HEK293 (cell line): Measurements from ENCODE around the gene INO80C.

Source experiments
- CTCF ChIA-PET: fragments of 350-600 bp; formaldehyde crosslinking; extraction: SDS; loops from one replicate; lab custom pipeline; 2021; ENCODE audit warnings: antibody characterized with exemption; lab: Yijun Ruan, JAX
- POLR2A ChIA-PET: fragments of 300-600 bp; formaldehyde crosslinking; extraction: SDS; loops from one replicate; lab custom pipeline; 2020; ENCODE audit warnings: antibody characterized with exemption, inconsistent platforms; lab: Yijun Ruan, JAX
- H3K27ac ChIP-seq: fragments of 200-500 bp; sonication (Bioruptor generic); 2 replicates; pipeline ENCODE4 v1.5.1; 2014; ENCODE audit warnings: low read depth, low read length, control low read depth, inconsistent platforms; ENCODE audit errors: extremely low read depth
- H3K36me3 ChIP-seq, 2 experiments: fragments of 200-500 bp in 1 of 2; sonication (Bioruptor generic) in 1 of 2; 1 replicate in 1 of 2; 2 replicates in 1 of 2; pipeline ENCODE4 v1.5.1; 2014 to 2017; ENCODE audit warnings: inconsistent platforms in 2 of 2, low read length in 2 of 2; ENCODE audit not compliant: control insufficient read depth in 2 of 2, insufficient read depth in 1 of 2
- H3K4me1 ChIP-seq: fragments of 200-500 bp; sonication (Bioruptor generic); 2 replicates; pipeline ENCODE4 v1.5.1; 2014; ENCODE audit warnings: mild to moderate bottlenecking, low read length, inconsistent platforms; ENCODE audit not compliant: control insufficient read depth, insufficient read depth
- H3K4me3 ChIP-seq: 2 replicates; pipeline ENCODE4 v1.5.1; 2011; ENCODE audit warnings: low read depth, mild to moderate bottlenecking, control low read depth, low read length, moderate library complexity
- H3K9me3 ChIP-seq: fragments of 200-500 bp; sonication (Bioruptor generic); 2 replicates; pipeline ENCODE4 v1.5.1; 2014; ENCODE audit warnings: low read depth, low read length, inconsistent platforms; ENCODE audit not compliant: control insufficient read depth, insufficient read depth
- EGR2 ChIP-seq: fragments of 450-650 bp; formaldehyde crosslinking; IDR thresholded peaks from 2 replicates; pipeline ENCODE4 v1.5.1; 2016; ENCODE audit warnings: low read depth, missing biosample characterization, missing genetic modification characterization
- GLI4 ChIP-seq: fragments of 450-650 bp; formaldehyde crosslinking; IDR thresholded peaks from 2 replicates; pipeline ENCODE4 v1.5.1; 2016; ENCODE audit warnings: missing biosample characterization, missing genetic modification characterization
- GLIS2 ChIP-seq: fragments of 450-650 bp; formaldehyde crosslinking; IDR thresholded peaks from 2 replicates; pipeline ENCODE4 v1.5.1; 2016; ENCODE audit warnings: missing biosample characterization, missing genetic modification characterization
- KLF8 ChIP-seq: fragments of 450-650 bp; formaldehyde crosslinking; IDR thresholded peaks from 2 replicates; pipeline ENCODE4 v1.5.1; 2016; ENCODE audit warnings: missing biosample characterization, missing genetic modification characterization
- MEIS1 ChIP-seq: sonication (generic); formaldehyde crosslinking; IDR thresholded peaks from 2 replicates; pipeline ENCODE4 v1.8.1; 2022; ENCODE audit warnings: missing genetic modification reagents, mild to moderate bottlenecking, borderline replicate concordance
- WT1 ChIP-seq: fragments of 450-650 bp; formaldehyde crosslinking; IDR thresholded peaks from 2 replicates; pipeline ENCODE4 v1.5.1; 2016; ENCODE audit warnings: missing biosample characterization, missing genetic modification characterization
- YY1 ChIP-seq: fragments of 450-650 bp; formaldehyde crosslinking; IDR thresholded peaks from 2 replicates; pipeline ENCODE4 v1.5.1; 2018; ENCODE audit warnings: missing biosample characterization, missing genetic modification characterization
- ZBTB20 ChIP-seq: fragments of 450-650 bp; formaldehyde crosslinking; IDR thresholded peaks from 2 replicates; pipeline ENCODE4 v1.5.1; 2016; ENCODE audit warnings: missing biosample characterization, missing genetic modification characterization
- ZFP41 ChIP-seq: fragments of 450-650 bp; formaldehyde crosslinking; IDR thresholded peaks from 2 replicates; pipeline ENCODE4 v1.5.1; 2016; ENCODE audit warnings: missing biosample characterization, missing genetic modification characterization, borderline replicate concordance
- ZFP69B ChIP-seq: fragments of 450-650 bp; formaldehyde crosslinking; IDR thresholded peaks from 2 replicates; pipeline ENCODE4 v1.5.1; 2016; ENCODE audit warnings: missing biosample characterization, missing genetic modification characterization
- ZNF169 ChIP-seq: fragments of 450-650 bp; formaldehyde crosslinking; IDR thresholded peaks from 2 replicates; pipeline ENCODE4 v1.5.1; 2016; ENCODE audit warnings: missing biosample characterization, missing genetic modification characterization
- ZNF202 ChIP-seq: fragments of 450-650 bp; formaldehyde crosslinking; IDR thresholded peaks from 2 replicates; pipeline ENCODE4 v1.5.1; 2016; ENCODE audit warnings: missing biosample characterization, missing genetic modification characterization, borderline replicate concordance
- ZNF311 ChIP-seq: fragments of 450-650 bp; formaldehyde crosslinking; IDR thresholded peaks from 2 replicates; pipeline ENCODE4 v1.5.1; 2017; ENCODE audit warnings: missing biosample characterization, missing genetic modification characterization, borderline replicate concordance
- ZNF37A ChIP-seq: fragments of 450-650 bp; IDR thresholded peaks from 2 replicates; pipeline ENCODE4 v1.5.1; 2018; ENCODE audit warnings: missing biosample characterization, missing genetic modification characterization
- ZNF423 ChIP-seq: fragments of 450-650 bp; formaldehyde crosslinking; IDR thresholded peaks from 2 replicates; pipeline ENCODE4 v1.5.1; 2016; ENCODE audit warnings: missing biosample characterization, missing genetic modification characterization
- ZNF501 ChIP-seq: fragments of 450-650 bp; formaldehyde crosslinking; IDR thresholded peaks from 2 replicates; pipeline ENCODE4 v1.5.1; 2016; ENCODE audit warnings: missing biosample characterization, missing genetic modification characterization
- ZNF548 ChIP-seq: fragments of 450-650 bp; formaldehyde crosslinking; IDR thresholded peaks from 2 replicates; pipeline ENCODE4 v1.5.1; 2016; ENCODE audit warnings: missing biosample characterization, missing genetic modification characterization
- ZNF600 ChIP-seq: fragments of 450-650 bp; formaldehyde crosslinking; IDR thresholded peaks from 2 replicates; pipeline ENCODE4 v1.5.1; 2016; ENCODE audit warnings: missing biosample characterization, missing genetic modification characterization
- ZNF624 ChIP-seq: fragments of 450-650 bp; formaldehyde crosslinking; IDR thresholded peaks from 2 replicates; pipeline ENCODE4 v1.5.1; 2017; ENCODE audit warnings: missing biosample characterization, missing genetic modification characterization
- ZNF837 ChIP-seq: fragments of 450-650 bp; formaldehyde crosslinking; IDR thresholded peaks from 2 replicates; pipeline ENCODE4 v1.5.1; 2016; ENCODE audit warnings: missing biosample characterization, missing genetic modification characterization
- TF ChIP-seq, protein P1 (sequence below): fragments of 450-650 bp; formaldehyde crosslinking; IDR thresholded peaks from 2 replicates; pipeline ENCODE4 v1.5.1; 2016; ENCODE audit warnings: missing biosample characterization, missing genetic modification characterization
- TF ChIP-seq, protein P2 (sequence below): fragments of 450-650 bp; formaldehyde crosslinking; IDR thresholded peaks from 2 replicates; pipeline ENCODE4 v1.5.1; 2016; ENCODE audit warnings: missing biosample characterization, missing genetic modification characterization, low read depth
- TF ChIP-seq, protein P3 (sequence below): fragments of 450-650 bp; formaldehyde crosslinking; IDR thresholded peaks from 2 replicates; pipeline ENCODE4 v1.5.1; 2016; ENCODE audit warnings: missing biosample characterization, missing genetic modification characterization
- TF ChIP-seq, protein P4 (sequence below): fragments of 450-650 bp; formaldehyde crosslinking; IDR thresholded peaks from 2 replicates; pipeline ENCODE4 v1.5.0; 2017; ENCODE audit warnings: missing biosample characterization, missing genetic modification characterization, borderline replicate concordance

INO80C gene

DNA sequence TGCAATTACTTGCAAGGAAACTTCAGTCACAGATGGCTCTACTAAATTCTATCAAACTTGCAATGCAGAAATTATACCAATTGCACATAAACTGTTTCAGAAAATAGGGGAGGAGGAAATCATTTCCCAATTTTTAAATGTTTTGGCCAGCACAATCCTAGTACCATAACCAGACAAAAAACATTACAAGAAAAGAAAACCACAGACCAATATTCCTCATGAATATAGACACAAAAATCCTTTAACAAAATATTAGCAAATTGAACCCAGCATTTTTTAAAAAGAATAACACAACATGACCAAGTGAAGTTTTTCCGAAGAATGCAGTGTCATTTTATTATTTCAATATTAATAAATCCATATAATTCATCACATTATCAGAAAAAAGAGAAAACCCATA, 45.8 kb downstream of the INO80C start:
- Histone ChIP-seq H3K4me3 (no peak overlapping the region), H3K4me1 (no peaks in the 10 kb centered on the region), H3K27ac (no peak overlapping the region), H3K36me3 (no peaks in the 10 kb centered on the region), H3K9me3 (no peaks in the 10 kb centered on the region)
- ChIA-PET CTCF (interaction anchor here (1.1 kb wide), 1 partner anchor 13 kb away, joined by 4 read pairs; no protein-coding TSS in a partner anchor), POLR2A (no interaction called here)
- TF ChIP-seq ZNF311 (no peak), ZNF423 (tag by site-specific recombination) (no peak), YY1 (tag by site-specific recombination) (no peak), EGR2 (tag by site-specific recombination) (no peak), ZNF548 (tag by site-specific recombination) (no peak)
- TF ChIP-seq, protein P1, sequence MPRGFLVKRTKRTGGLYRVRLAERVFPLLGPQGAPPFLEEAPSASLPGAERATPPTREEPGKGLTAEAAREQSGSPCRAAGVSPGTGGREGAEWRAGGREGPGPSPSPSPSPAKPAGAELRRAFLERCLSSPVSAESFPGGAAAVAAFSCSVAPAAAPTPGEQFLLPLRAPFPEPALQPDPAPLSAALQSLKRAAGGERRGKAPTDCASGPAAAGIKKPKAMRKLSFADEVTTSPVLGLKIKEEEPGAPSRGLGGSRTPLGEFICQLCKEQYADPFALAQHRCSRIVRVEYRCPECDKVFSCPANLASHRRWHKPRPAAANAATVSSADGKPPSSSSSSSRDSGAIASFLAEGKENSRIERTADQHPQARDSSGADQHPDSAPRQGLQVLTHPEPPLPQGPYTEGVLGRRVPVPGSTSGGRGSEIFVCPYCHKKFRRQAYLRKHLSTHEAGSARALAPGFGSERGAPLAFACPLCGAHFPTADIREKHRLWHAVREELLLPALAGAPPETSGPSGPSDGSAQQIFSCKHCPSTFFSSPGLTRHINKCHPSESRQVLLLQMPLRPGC (tag by site-specific recombination), result no peak
- TF ChIP-seq, protein P2, sequence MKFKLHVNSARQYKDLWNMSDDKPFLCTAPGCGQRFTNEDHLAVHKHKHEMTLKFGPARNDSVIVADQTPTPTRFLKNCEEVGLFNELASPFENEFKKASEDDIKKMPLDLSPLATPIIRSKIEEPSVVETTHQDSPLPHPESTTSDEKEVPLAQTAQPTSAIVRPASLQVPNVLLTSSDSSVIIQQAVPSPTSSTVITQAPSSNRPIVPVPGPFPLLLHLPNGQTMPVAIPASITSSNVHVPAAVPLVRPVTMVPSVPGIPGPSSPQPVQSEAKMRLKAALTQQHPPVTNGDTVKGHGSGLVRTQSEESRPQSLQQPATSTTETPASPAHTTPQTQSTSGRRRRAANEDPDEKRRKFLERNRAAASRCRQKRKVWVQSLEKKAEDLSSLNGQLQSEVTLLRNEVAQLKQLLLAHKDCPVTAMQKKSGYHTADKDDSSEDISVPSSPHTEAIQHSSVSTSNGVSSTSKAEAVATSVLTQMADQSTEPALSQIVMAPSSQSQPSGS (tag by site-specific recombination), result no peak
- TF ChIP-seq, protein P3, sequence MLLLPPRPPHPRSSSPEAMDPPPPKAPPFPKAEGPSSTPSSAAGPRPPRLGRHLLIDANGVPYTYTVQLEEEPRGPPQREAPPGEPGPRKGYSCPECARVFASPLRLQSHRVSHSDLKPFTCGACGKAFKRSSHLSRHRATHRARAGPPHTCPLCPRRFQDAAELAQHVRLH (tag by site-specific recombination), result no peak

DNA sequence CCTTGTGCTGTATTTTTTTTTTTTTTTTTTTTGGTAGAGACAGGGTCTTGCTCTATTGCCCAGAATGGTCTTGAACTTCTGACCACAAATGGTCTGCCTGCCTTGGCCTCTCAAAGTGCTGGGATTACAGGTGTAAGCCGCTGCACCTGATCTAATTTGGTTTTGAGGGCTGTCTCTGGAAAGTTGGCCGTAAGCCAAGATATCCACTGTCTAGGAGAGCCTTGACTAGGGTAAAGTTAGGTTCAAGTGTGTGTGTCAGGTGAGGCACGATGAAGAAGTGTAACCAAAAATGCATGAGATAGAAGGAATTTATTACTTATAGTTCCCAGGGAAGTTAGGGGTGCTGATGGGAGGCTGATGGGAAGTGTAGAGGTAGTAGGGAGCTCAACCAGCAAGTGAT, 46.7 kb downstream of the INO80C start:
- TF ChIP-seq GLIS2 (no peak), ZNF37A (tag by site-specific recombination) (no peak), ZNF169 (tag by site-specific recombination) (no peak), ZNF548 (tag by site-specific recombination) (no peak)
- TF ChIP-seq, all 188 proteins: peak for 0
- no peaks in the 10 kb centered on the region for H3K9me3 ChIP-seq
- no peaks in the 10 kb centered on the region for H3K4me1 ChIP-seq
- no peaks in the 10 kb centered on the region for H3K36me3 ChIP-seq
- CTCF ChIA-PET, result no interaction called here
- no peak overlapping the region for H3K4me3 ChIP-seq
- H3K27ac ChIP-seq, result no peak overlapping the region
- POLR2A ChIA-PET, result no interaction called here

DNA sequence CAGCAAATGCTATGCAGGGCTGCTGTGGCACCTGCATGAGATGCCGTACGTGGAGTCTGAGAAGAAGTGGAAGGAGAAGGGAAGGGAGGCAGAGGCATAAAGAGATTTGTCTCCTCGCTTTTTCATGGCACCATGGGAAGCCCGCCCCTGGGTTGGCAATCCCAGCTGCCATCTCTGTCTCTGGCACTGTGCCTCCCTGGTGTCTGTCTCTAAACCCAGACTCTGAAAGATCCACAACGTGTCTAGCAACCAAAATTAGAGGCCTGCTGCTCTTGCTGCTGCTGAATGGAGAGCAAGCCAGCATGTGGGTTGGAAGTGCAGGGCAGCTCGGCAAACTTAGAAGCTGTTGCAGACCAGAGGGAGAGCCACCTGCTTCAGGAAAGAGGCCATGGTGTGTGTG, 53.1 kb downstream of the INO80C start:
- no peak for TF ChIP-seq WT1
- TF ChIP-seq GLIS2, result no peak
- TF ChIP-seq ZNF202 (tag by site-specific recombination), result no peak
- no peak for TF ChIP-seq ZFP41 (tag by site-specific recombination)
- TF ChIP-seq ZBTB20 (tag by site-specific recombination), result no peak
- TF ChIP-seq ZNF837, result no peak
- no peak overlapping the region for H3K27ac ChIP-seq
- CTCF ChIA-PET, result interaction anchor here (0.6 kb wide), 1 partner anchor 634 kb away, joined by 3 read pairs; no protein-coding TSS in a partner anchor
- H3K4me3 ChIP-seq, result no peak overlapping the region
- H3K4me1 ChIP-seq, result no peaks in the 10 kb centered on the region
- POLR2A ChIA-PET, result no interaction called here
- no peaks in the 10 kb centered on the region for H3K9me3 ChIP-seq
- H3K36me3 ChIP-seq, result no peaks in the 10 kb centered on the region

DNA sequence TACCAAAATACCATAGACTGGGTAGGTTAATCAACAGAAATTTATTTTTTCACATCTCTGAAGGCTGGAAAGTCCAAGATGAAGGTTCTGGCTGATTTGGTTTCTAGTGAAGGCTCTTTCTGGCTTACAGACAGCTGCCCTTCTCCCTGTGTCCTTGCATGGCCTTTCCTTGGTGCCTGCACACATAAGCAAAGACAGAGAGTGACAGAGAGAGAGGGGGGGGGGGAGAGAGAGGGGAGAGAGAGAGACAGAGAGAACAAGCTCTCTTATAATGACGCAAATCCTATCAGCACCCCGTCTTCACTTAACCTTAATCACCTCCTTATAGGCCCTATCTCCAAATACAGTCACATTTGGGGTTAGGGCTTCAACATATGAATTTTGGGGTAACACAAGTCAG, 53.9 kb downstream of the INO80C start:
- ChIA-PET POLR2A (no interaction called here), CTCF (no interaction called here)
- no peaks in the 10 kb centered on the region for H3K9me3 ChIP-seq
- H3K4me1 ChIP-seq, result no peaks in the 10 kb centered on the region
- H3K27ac ChIP-seq, result no peak overlapping the region
- no peak overlapping the region for H3K4me3 ChIP-seq
- no peaks in the 10 kb centered on the region for H3K36me3 ChIP-seq
- TF ChIP-seq ZNF501 (tag by site-specific recombination) (no peak), GLI4 (tag by site-specific recombination) (no peak), MEIS1 (CRISPR knock-in tag) (no peak), ZNF837 (no peak), ZNF600 (tag by site-specific recombination) (no peak), KLF8 (tag by site-specific recombination) (no peak), ZNF624 (tag by site-specific recombination) (no peak), ZFP69B (tag by site-specific recombination) (no peak)
- TF ChIP-seq, protein P4, sequence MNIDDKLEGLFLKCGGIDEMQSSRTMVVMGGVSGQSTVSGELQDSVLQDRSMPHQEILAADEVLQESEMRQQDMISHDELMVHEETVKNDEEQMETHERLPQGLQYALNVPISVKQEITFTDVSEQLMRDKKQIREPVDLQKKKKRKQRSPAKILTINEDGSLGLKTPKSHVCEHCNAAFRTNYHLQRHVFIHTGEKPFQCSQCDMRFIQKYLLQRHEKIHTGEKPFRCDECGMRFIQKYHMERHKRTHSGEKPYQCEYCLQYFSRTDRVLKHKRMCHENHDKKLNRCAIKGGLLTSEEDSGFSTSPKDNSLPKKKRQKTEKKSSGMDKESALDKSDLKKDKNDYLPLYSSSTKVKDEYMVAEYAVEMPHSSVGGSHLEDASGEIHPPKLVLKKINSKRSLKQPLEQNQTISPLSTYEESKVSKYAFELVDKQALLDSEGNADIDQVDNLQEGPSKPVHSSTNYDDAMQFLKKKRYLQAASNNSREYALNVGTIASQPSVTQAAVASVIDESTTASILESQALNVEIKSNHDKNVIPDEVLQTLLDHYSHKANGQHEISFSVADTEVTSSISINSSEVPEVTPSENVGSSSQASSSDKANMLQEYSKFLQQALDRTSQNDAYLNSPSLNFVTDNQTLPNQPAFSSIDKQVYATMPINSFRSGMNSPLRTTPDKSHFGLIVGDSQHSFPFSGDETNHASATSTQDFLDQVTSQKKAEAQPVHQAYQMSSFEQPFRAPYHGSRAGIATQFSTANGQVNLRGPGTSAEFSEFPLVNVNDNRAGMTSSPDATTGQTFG, result no peak
